Naive thymus-derived CD4-positive, alpha-beta T cell (primary cell): ENCODE measurements around the gene ABCB1. TPM values are rescaled to one million over a fixed set of nuclear protein-coding genes. Genes with fewer than 3 reads are reported as not detected.
"Not testable (repeated sequence)": the region's sequence is repeated elsewhere in the genome, so short reads cannot be mapped to it uniquely, and the experiment has no call there.

Experiments
- ATAC-seq: fragments of 150-1000 bp; cut with Tn5 transposase; 2 replicates; pipeline ENCODE4 v1.10.0; 2021; ENCODE audit warnings: mild to moderate bottlenecking, moderate library complexity
- CTCF ChIA-PET: fragments of 350-600 bp; sonication (Branson Sonifier 250); formaldehyde crosslinking; loops from one replicate; lab custom pipeline; 2021; ENCODE audit warnings: antibody characterized with exemption; lab: Charles Lee
- POLR2A ChIA-PET: fragments of 350-600 bp; sonication (Branson Sonifier 250); formaldehyde crosslinking; loops from one replicate; lab custom pipeline; 2021; ENCODE audit warnings: antibody characterized with exemption, inconsistent platforms; lab: Charles Lee
- DNase-seq, 9 donors: peaks; one replicate each; pipeline versions ENCODE4 v3.0.0 to v3.0.0-alpha.2; 2020 to 2022; ENCODE audit warnings: mixed read lengths in 1 of 9
- H3K27ac ChIP-seq: one replicate; pipeline ENCODE4 v1.7.0; 2013; ENCODE audit warnings: mild to moderate bottlenecking, low read depth, low read length, moderate library complexity
- H3K27me3 ChIP-seq, 2 donors: one replicate each; pipeline ENCODE4 v1.7.0; 2013; ENCODE audit warnings: low read length in 2 of 2, mild to moderate bottlenecking in 2 of 2, moderate library complexity in 2 of 2; ENCODE audit not compliant: control insufficient read depth in 2 of 2, insufficient read depth in 2 of 2
- H3K36me3 ChIP-seq, 3 experiments: 1 replicate in 2 of 3; 2 replicates in 1 of 3; pipeline ENCODE4 v1.7.0; 2013; ENCODE audit warnings: low read length in 3 of 3, mild to moderate bottlenecking in 3 of 3, moderate library complexity in 1 of 3; ENCODE audit not compliant: insufficient read depth in 3 of 3, control insufficient read depth in 2 of 3
- H3K4me1 ChIP-seq, 2 donors: one replicate each; pipeline ENCODE4 v1.7.0; 2013; ENCODE audit warnings: low read length in 2 of 2, mild to moderate bottlenecking in 2 of 2, moderate library complexity in 1 of 2; ENCODE audit not compliant: control insufficient read depth in 2 of 2, insufficient read depth in 2 of 2
- H3K4me3 ChIP-seq: 2 replicates; pipeline ENCODE4 v1.7.0; 2013; ENCODE audit warnings: mild to moderate bottlenecking, low read length
- H3K9me3 ChIP-seq, 3 experiments: 1 replicate in 2 of 3; 2 replicates in 1 of 3; pipeline ENCODE4 v1.7.0; 2013; ENCODE audit warnings: low read length in 3 of 3; ENCODE audit not compliant: control insufficient read depth in 2 of 3
- H3K27ac Mint-ChIP-seq, 9 donors: one replicate each; pipeline ENCODE4 v1.8.0; 2020 to 2022; ENCODE audit warnings: mixed read lengths in 9 of 9, mild to moderate bottlenecking in 8 of 9, moderate library complexity in 5 of 9, inconsistent platforms in 2 of 9
- H3K27me3 Mint-ChIP-seq, 5 donors: one replicate each; pipeline ENCODE4 v1.8.0; 2021 to 2022; ENCODE audit warnings: mixed read lengths in 5 of 5, mild to moderate bottlenecking in 1 of 5
- H3K36me3 Mint-ChIP-seq, 5 donors: one replicate each; pipeline ENCODE4 v1.8.0; 2020 to 2022; ENCODE audit warnings: mixed read lengths in 5 of 5, mild to moderate bottlenecking in 3 of 5, inconsistent platforms in 1 of 5
- H3K4me1 Mint-ChIP-seq, 7 donors: one replicate each; pipeline ENCODE4 v1.8.0; 2020 to 2022; ENCODE audit warnings: mixed read lengths in 7 of 7, mild to moderate bottlenecking in 3 of 7, inconsistent platforms in 1 of 7
- H3K4me3 Mint-ChIP-seq, 10 donors: one replicate each; pipeline ENCODE4 v1.8.0; 2020 to 2022; ENCODE audit warnings: mild to moderate bottlenecking in 10 of 10, mixed read lengths in 10 of 10, moderate library complexity in 6 of 10, inconsistent platforms in 2 of 10
- H3K9me3 Mint-ChIP-seq, 11 donors: one replicate each; pipeline ENCODE4 v1.8.0; 2020 to 2022; ENCODE audit warnings: mixed read lengths in 11 of 11, mild to moderate bottlenecking in 4 of 11, inconsistent platforms in 1 of 11, moderate library complexity in 1 of 11
- intact Hi-C, 2 donors: fragments of 100-400 bp; cut with micrococcal nuclease; formaldehyde crosslinking; loops; one replicate each; pipeline ENCODE4 v1.15.1; 2023
- polyA plus RNA-seq, 2 donors: library from polyadenylated mRNA; unstranded; fragments of 300-500 nt; fragmentation: Illumina TruSeq; gene quantifications; one replicate each; pipeline ENCODE4 v1.2.3, GENCODE V29; 2021
- total RNA-seq, 6 experiments: library from RNA in 5 of 6; stranded (reverse) in 5 of 6; gene quantifications; 1 replicate in 5 of 6; 2 replicates in 1 of 6; pipeline ENCODE4 v1.2.3 and lab custom pipeline; 2021 to 2026

The ABCB1 gene
- total and polyA plus RNA-seq, 7 experiments from 2014 or later: 3.0 to 14.3 (median 9.0) TPM

DNA sequence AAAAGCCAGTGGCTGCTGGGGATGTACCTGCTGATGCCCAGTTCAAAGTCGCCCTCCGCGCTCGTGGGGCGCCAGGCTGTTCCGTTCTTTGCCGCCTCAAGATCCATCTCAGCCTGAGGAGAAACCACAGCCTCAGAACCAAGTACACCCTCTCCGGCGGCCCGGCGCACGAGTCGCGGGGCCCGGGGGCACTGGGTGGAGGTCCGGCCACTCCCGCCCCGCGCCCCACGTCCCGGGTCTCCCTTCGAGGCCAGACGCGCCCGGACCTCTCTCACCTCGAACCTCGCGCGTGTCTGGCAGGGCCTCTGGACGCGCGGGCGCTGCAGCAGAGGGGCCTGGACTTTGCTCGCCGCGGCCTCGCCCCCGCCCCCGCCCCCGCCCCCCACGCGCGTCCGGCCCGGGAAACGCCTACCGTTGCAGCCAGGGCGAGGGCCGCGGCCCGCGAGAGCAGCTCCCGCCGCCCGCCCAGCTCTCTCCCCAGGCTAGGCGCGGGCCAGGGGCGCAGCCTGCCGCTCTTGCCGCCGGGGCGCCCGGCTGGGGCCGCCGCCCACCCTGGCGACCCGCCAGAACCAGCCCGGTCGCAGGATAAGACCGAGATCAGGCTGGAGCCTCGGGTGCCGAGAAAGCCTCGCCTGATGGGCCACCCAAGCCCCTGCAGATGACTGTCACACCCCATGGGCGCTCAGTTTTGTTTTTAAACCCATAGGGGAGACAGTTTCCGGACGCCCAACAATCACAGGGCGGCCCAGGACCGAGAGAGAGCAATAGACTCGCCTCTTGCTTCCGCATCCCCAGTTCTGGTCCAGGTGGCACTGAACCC, 125.1 kb downstream of the ABCB1 start, which contains the start of gene ABCB4:
TSS of gene ABCB4 (minus strand) at position 322 of the 820 bp plus-strand sequence. CDS start at position 107, 215 bp downstream.
- Mint-ChIP-seq H3K27ac (no peak within 1 kb of the TSS), H3K27me3 (peaks cover 25 to 47% (median 37%) of the 10 kb centered on the region in 5 donors), H3K9me3 (peaks cover 0 to 3% (median 0%) of the 10 kb centered on the region in 11 donors), H3K4me1 (peaks cover 0 to 20% (median 13%) of the 10 kb centered on the region in 7 donors), H3K36me3 (no peaks in the 10 kb centered on the region), H3K4me3 (peak within 1 kb of the TSS; percentile 26 to 75 (median 58))
- no peaks in the 10 kb centered on the region for H3K4me1 ChIP-seq
- H3K9me3 ChIP-seq: no peaks in the 10 kb centered on the region
- ATAC-seq: peak; percentile 28
- POLR2A ChIA-PET: no interaction called here
- H3K27ac ChIP-seq: no peak within 1 kb of the TSS
- DNase-seq: no peak
- H3K4me3 ChIP-seq: no peak within 1 kb of the TSS
- no peaks in the 10 kb centered on the region for H3K27me3 ChIP-seq
- intact Hi-C loops: no loop called here
- CTCF ChIA-PET: no interaction called here
- H3K36me3 ChIP-seq: no peaks in the 10 kb centered on the region

DNA sequence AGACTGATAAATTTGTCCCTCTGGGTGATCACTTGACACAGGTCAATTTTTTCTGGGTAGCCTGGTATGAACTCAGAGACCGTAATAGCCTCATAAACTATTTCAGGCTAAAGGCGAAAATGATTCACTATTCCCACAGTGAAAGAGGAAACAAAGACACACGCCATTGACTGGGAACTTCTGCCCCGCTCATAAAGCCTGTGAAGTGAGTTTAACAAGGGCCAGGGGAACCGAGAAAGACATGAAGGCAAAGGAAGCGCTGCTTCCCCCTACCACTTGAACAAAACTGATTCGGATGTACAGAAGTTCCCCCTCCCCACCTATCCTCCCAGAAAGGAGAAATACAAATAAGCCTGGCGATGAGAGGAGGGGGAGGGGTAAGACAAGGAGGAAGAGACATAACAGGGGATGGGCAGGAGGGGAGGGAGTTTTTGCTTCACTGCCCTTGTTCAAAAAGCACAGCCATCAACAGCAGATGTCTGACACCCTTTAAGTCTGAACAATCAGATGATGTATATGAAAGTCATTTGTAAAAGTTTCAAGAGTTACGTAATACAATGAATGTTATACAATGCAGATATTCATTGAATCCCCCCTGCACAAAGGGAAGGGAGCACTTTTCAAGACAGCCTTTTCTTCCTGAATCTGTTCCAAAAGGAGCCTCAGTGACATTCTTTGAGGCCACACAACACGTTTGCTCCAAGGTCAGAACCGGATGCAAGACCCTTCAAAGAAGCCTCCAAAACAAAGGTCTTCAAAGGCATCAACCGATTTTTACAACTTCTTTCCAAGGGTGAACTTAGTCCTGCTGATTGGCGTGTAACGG, 125.9 kb downstream of the ABCB1 start:
- ChIA-PET POLR2A (no interaction called here), CTCF (no interaction called here)
- peaks cover 0 to 20% (median 13%) of the 10 kb centered on the region in 7 donors for H3K4me1 Mint-ChIP-seq
- H3K9me3 Mint-ChIP-seq: peaks cover 0 to 8% (median 0%) of the 10 kb centered on the region in 11 donors
- no peaks in the 10 kb centered on the region for H3K36me3 Mint-ChIP-seq
- peak overlapping the region; percentile 19 to 75 (median 57) for H3K4me3 Mint-ChIP-seq
- peak; percentile 77 for ATAC-seq
- intact Hi-C loops: no loop called here
- Histone ChIP-seq H3K27ac (no peak overlapping the region), H3K27me3 (no peaks in the 10 kb centered on the region), H3K4me3 (no peak overlapping the region), H3K36me3 (no peaks in the 10 kb centered on the region), H3K4me1 (no peaks in the 10 kb centered on the region), H3K9me3 (no peaks in the 10 kb centered on the region)
- H3K27ac Mint-ChIP-seq: no peak overlapping the region
- H3K27me3 Mint-ChIP-seq: peaks cover 25 to 47% (median 37%) of the 10 kb centered on the region in 5 donors
- DNase-seq: no peak

DNA sequence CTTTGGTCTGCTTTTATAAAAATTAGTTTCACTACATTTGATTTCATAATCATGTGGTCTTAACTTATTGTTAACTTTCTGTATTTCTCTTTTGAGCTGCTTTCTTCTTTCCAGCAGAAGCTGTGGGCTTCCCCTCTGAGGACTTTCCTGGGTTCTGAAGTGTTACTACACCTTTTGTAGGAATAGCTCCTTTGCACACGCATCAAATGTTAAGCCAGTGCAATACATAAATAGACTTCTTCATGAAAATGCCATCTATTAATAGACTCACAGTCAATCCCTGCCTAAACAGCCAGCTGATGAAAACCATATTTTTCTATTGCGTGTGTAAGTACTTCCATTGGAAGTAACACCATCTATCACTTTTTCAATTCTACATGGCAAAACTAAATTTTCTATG, 126.7 kb downstream of the ABCB1 start:
- Mint-ChIP-seq H3K27me3 (peaks cover 25 to 47% (median 37%) of the 10 kb centered on the region in 5 donors), H3K4me3 (peak overlapping the region in 1 of 10 donors; percentile 58), H3K9me3 (peaks cover 0 to 13% (median 0%) of the 10 kb centered on the region in 11 donors), H3K4me1 (peaks cover 0 to 20% (median 13%) of the 10 kb centered on the region in 7 donors), H3K36me3 (no peaks in the 10 kb centered on the region), H3K27ac (no peak overlapping the region)
- H3K36me3 ChIP-seq: no peaks in the 10 kb centered on the region
- no peak for ATAC-seq
- no peaks in the 10 kb centered on the region for H3K4me1 ChIP-seq
- ChIA-PET POLR2A (no interaction called here), CTCF (no interaction called here)
- no peak overlapping the region for H3K27ac ChIP-seq
- DNase-seq: no peak
- no peaks in the 10 kb centered on the region for H3K9me3 ChIP-seq
- no peak overlapping the region for H3K4me3 ChIP-seq
- intact Hi-C loops: no loop called here
- H3K27me3 ChIP-seq: no peaks in the 10 kb centered on the region

DNA sequence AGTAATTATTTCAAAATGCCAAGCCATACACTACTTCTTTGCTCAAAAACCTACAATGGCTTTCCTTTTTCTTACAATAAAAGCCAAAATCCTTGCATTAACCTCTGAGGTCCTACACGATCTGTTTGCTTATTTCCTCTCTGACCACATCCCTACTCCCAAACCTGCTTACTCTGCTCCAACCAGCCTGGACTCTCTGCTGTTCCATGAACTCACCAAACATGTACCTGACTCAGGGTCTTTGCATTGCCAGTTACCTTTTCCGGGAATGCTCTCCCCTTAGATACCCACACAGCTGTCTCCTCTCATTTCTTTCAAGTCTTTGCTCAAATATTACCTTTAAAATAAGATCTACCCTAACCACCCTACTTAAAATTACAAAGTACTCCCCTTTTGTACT, 127.5 kb downstream of the ABCB1 start:
- Mint-ChIP-seq H3K27me3 (peaks cover 25 to 47% (median 38%) of the 10 kb centered on the region in 5 donors), H3K36me3 (no peaks in the 10 kb centered on the region), H3K27ac (no peak overlapping the region), H3K4me1 (peaks cover 0 to 20% (median 13%) of the 10 kb centered on the region in 7 donors), H3K9me3 (peaks cover 0 to 14% (median 0%) of the 10 kb centered on the region in 11 donors), H3K4me3 (no peak overlapping the region)
- DNase-seq (no peak), ATAC-seq (no peak)
- H3K36me3 ChIP-seq: no peaks in the 10 kb centered on the region
- ChIA-PET POLR2A (no interaction called here), CTCF (no interaction called here)
- H3K27me3 ChIP-seq: no peaks in the 10 kb centered on the region
- no peak overlapping the region for H3K4me3 ChIP-seq
- H3K27ac ChIP-seq: no peak overlapping the region
- intact Hi-C loops: no loop called here
- no peaks in the 10 kb centered on the region for H3K4me1 ChIP-seq
- H3K9me3 ChIP-seq: no peaks in the 10 kb centered on the region

DNA sequence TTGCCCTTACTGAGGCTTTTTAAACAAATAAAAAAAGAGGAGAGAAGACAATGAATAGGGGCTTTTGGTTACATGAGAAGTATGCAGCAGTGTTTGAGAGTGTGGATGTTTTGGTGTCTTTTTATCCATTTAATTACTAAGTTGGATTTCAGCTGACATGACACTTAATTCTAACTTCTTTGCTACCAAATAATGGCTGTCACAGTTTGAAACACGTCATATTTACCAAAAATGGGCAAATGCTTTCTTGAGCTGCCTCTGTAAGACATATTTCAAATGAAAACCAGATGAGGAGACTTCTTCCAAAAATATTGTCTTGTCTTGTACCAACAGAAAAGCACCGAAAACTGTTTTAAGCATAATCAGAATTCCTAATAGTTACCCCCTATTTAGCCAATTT, 129.2 kb downstream of the ABCB1 start:
- intact Hi-C loops: no loop called here
- H3K4me3 Mint-ChIP-seq: no peak overlapping the region
- H3K27ac Mint-ChIP-seq: no peak overlapping the region
- Histone ChIP-seq H3K9me3 (no peaks in the 10 kb centered on the region), H3K27ac (no peak overlapping the region), H3K27me3 (no peaks in the 10 kb centered on the region), H3K36me3 (no peaks in the 10 kb centered on the region), H3K4me1 (no peaks in the 10 kb centered on the region), H3K4me3 (no peak overlapping the region)
- H3K9me3 Mint-ChIP-seq: peaks cover 0 to 22% (median 0%) of the 10 kb centered on the region in 11 donors
- peaks cover 0 to 19% (median 13%) of the 10 kb centered on the region in 7 donors for H3K4me1 Mint-ChIP-seq
- no peak for ATAC-seq
- peaks cover 29 to 49% (median 36%) of the 10 kb centered on the region in 5 donors for H3K27me3 Mint-ChIP-seq
- no peaks in the 10 kb centered on the region for H3K36me3 Mint-ChIP-seq
- ChIA-PET POLR2A (no interaction called here), CTCF (no interaction called here)
- no peak for DNase-seq

DNA sequence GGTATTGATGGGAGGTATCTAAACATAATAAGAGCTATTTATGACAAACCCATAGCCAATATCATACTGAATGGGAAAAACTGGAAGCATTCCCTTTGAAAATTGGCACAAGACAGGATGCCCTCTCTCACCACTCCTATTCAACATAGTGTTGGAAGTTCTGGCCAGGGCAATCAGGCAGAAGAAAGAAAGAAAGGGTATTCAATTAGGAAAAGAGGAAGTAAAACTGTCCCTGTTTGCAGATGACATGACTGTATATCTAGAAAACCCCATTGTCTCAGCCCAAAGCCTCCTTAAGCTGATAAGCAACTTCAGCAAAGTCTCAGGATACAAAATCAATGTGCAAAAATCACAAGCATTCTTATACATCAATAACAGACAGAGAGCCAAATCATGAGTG, 131.5 kb downstream of the ABCB1 start:
- H3K27me3 ChIP-seq, H3K4me1 Mint-ChIP-seq, ATAC-seq, H3K27ac Mint-ChIP-seq, H3K27ac ChIP-seq, DNase-seq, POLR2A ChIA-PET, H3K36me3 Mint-ChIP-seq, H3K4me1 ChIP-seq, H3K9me3 ChIP-seq, CTCF ChIA-PET, H3K4me3 ChIP-seq, H3K4me3 Mint-ChIP-seq, H3K36me3 ChIP-seq, intact Hi-C loops: not testable (repeated sequence)
- Mint-ChIP-seq H3K9me3 (peaks cover 0 to 22% (median 0%) of the 10 kb centered on the region in 11 donors), H3K27me3 (peaks cover 18 to 47% (median 35%) of the 10 kb centered on the region in 5 donors)
